SK-N-MC (cell line): ENCODE measurements around the gene ZNF474.

Source experiments
- EZH2 ChIP-seq: fragments of 200-600 bp; sonication (generic); IDR thresholded peaks from one replicate; pipeline ENCODE4 v1.6.1; 2017; ENCODE audit warnings: antibody characterized with exemption
- POLR2AphosphoS5 ChIP-seq: IDR thresholded peaks from 2 replicates; pipeline ENCODE4 v1.6.1; 2012; ENCODE audit warnings: mild to moderate bottlenecking, low read depth, low read length, borderline replicate concordance

DNA sequence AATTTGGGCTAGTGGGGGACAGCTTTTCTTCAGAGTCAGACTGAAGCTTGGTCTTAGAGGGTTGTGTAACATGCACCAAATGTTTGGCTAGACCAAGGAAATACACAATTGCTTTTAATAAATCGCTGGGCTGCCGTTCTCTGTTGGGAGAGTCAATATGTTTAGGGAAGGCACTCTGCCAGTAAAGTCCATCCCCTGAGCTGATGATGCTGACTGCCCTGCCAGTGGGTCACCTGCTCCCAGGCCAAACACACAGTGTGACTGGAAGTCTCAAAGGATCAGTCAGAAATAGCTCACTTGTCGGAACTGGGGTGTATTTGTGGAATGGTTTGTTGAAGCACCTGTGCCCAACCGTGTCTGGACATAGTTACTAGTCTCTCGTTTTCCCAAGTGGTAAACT lies 17.9 kb upstream of the ZNF474 start:
- TF ChIP-seq POLR2AphosphoS5 (no peak), EZH2 (no peak)
